Neuronal stem cell (in vitro differentiated cells): Measurements from ENCODE around the gene TRIM17.

Source experiments
- DNase-seq: peaks from one replicate; pipeline ENCODE4 v3.0.0-alpha.2; 2013; ENCODE audit warnings: low spot score
- H2AFZ ChIP-seq: one replicate; pipeline ENCODE4 v1.6.1; 2013; ENCODE audit warnings: mild to moderate bottlenecking, low read length, inconsistent platforms
- H2AK5ac ChIP-seq: 2 replicates; pipeline ENCODE4 v1.6.1; 2013; ENCODE audit warnings: low read depth, mild to moderate bottlenecking, inconsistent platforms, low read length, moderate library complexity, mixed read lengths
- H2BK120ac ChIP-seq: 2 replicates; pipeline ENCODE4 v1.6.1; 2013; ENCODE audit warnings: low read depth, mild to moderate bottlenecking, inconsistent platforms, low read length, moderate library complexity, mixed read lengths
- H2BK12ac ChIP-seq: one replicate; pipeline ENCODE4 v1.6.1; 2013; ENCODE audit warnings: low read length, inconsistent platforms
- H2BK15ac ChIP-seq: 2 replicates; pipeline ENCODE4 v1.6.1; 2013; ENCODE audit warnings: mild to moderate bottlenecking, low read length, inconsistent platforms, mixed read lengths
- H2BK5ac ChIP-seq: one replicate; pipeline ENCODE4 v1.6.1; 2013; ENCODE audit warnings: inconsistent platforms, mild to moderate bottlenecking, low read length, moderate library complexity
- H3K14ac ChIP-seq: one replicate; pipeline ENCODE4 v1.6.1; 2013; ENCODE audit warnings: low read length, inconsistent platforms
- H3K18ac ChIP-seq: 2 replicates; pipeline ENCODE4 v1.6.1; 2013; ENCODE audit warnings: low read length, inconsistent platforms
- H3K23ac ChIP-seq: 2 replicates; pipeline ENCODE4 v1.6.1; 2013; ENCODE audit warnings: low read depth, mild to moderate bottlenecking, mixed read lengths, low read length, inconsistent platforms; ENCODE audit not compliant: poor library complexity
- H3K27ac ChIP-seq: replicated peaks from 3 replicates; pipeline ENCODE4 v1.5.1; 2013; ENCODE audit warnings: low read length, inconsistent platforms
- H3K27me3 ChIP-seq, 3 experiments: 2 replicates each; pipeline ENCODE4 v1.6.1; 2013; ENCODE audit warnings: low read length in 3 of 3, mild to moderate bottlenecking in 2 of 3, inconsistent platforms in 1 of 3, low read depth in 1 of 3, mixed read lengths in 1 of 3, moderate library complexity in 1 of 3; ENCODE audit not compliant: control insufficient read depth in 3 of 3, insufficient read depth in 3 of 3
- H3K36me3 ChIP-seq, 2 donors: replicated peaks in 1 of 2; 2 replicates each; pipeline ENCODE4 v1.6.1; 2013; ENCODE audit warnings: low read length in 2 of 2; ENCODE audit not compliant: control insufficient read depth in 2 of 2, insufficient read depth in 2 of 2
- H3K4ac ChIP-seq: 2 replicates; pipeline ENCODE4 v1.6.1; 2013; ENCODE audit warnings: inconsistent platforms, mild to moderate bottlenecking, low read length, moderate library complexity
- H3K4me1 ChIP-seq, 2 donors: 1 replicate in 1 of 2; 2 replicates in 1 of 2; pipeline ENCODE4 v1.6.1; 2013; ENCODE audit warnings: low read length in 2 of 2, low read depth in 1 of 2; ENCODE audit not compliant: control insufficient read depth in 2 of 2, insufficient read depth in 1 of 2
- H3K4me2 ChIP-seq: one replicate; pipeline ENCODE4 v1.6.1; 2013; ENCODE audit warnings: mild to moderate bottlenecking, low read length, inconsistent platforms; ENCODE audit not compliant: insufficient read depth, poor library complexity, severe bottlenecking
- H3K4me3 ChIP-seq, 2 donors: 2 replicates each; pipeline ENCODE4 v1.5.1; 2013; ENCODE audit warnings: low read length in 2 of 2, mild to moderate bottlenecking in 2 of 2, inconsistent platforms in 1 of 2, moderate library complexity in 1 of 2
- H3K79me1 ChIP-seq: one replicate; pipeline ENCODE4 v1.6.1; 2013; ENCODE audit warnings: low read depth, mild to moderate bottlenecking, inconsistent platforms, low read length, moderate library complexity
- H3K9ac ChIP-seq: one replicate; pipeline ENCODE4 v1.6.1; 2013; ENCODE audit warnings: mild to moderate bottlenecking, low read depth, low read length, inconsistent platforms; ENCODE audit not compliant: poor library complexity
- H3K9me3 ChIP-seq, 2 donors: replicated peaks in 1 of 2; 2 replicates each; pipeline versions ENCODE3 to v1.6.1; 2013; ENCODE audit warnings: low read length in 2 of 2, mild to moderate bottlenecking in 2 of 2, inconsistent platforms in 1 of 2, low read depth in 1 of 2, mixed read lengths in 1 of 2, moderate library complexity in 1 of 2; ENCODE audit not compliant: control insufficient read depth in 2 of 2, insufficient read depth in 1 of 2
- H4K8ac ChIP-seq: one replicate; pipeline ENCODE4 v1.6.1; 2013; ENCODE audit warnings: low read depth, mild to moderate bottlenecking, inconsistent platforms, low read length, moderate library complexity
- H4K91ac ChIP-seq: one replicate; pipeline ENCODE4 v1.6.1; 2013; ENCODE audit warnings: low read length, low read depth, mild to moderate bottlenecking, inconsistent platforms; ENCODE audit not compliant: poor library complexity
- WGBS, 2 donors: extraction: QIAGEN DNeasy Blood & Tissue Kit; methylation state at CpG; one replicate each; pipeline ENCODE4 v1.1.7; 2013; ENCODE audit warnings: missing lambda C conversion rate in 2 of 2, mixed read lengths in 1 of 2; ENCODE audit not compliant: insufficient read length in 2 of 2, insufficient replicate concordance in 1 of 2; ENCODE audit errors: extremely low coverage in 2 of 2; 5-methylcytosine and 5-hydroxymethylcytosine counted together

TRIM17 gene

GRCh38 chr1:228407106-228408040 lies 9.3 kb downstream of the TRIM17 start:
- Histone ChIP-seq H3K27me3 (no peaks in the 10 kb centered on the region), H3K9ac (peak overlapping the region; percentile 64), H2AK5ac (peak overlapping the region; percentile 26), H3K18ac (peak overlapping the region; percentile 95), H3K4me1 (peaks cover 18 to 30% of the 10 kb centered on the region in 2 donors), H3K27ac (peak overlapping the region; percentile 79), H2BK15ac (no peak overlapping the region), H2AFZ (peak overlapping the region; percentile 90), H4K91ac (no peak overlapping the region), H3K4ac (no peak overlapping the region), H3K36me3 (peaks cover 15 to 43% of the 10 kb centered on the region in 2 donors), H2BK12ac (no peak overlapping the region), H3K14ac (no peak overlapping the region), H2BK5ac (peak overlapping the region; percentile 97), H3K79me1 (peaks cover 11% of the 10 kb centered on the region), H3K23ac (peak overlapping the region; percentile 89), H3K4me3 (peak overlapping the region; percentile 79 to 100), H4K8ac (no peak overlapping the region), H3K9me3 (no peaks in the 10 kb centered on the region), H3K4me2 (peak overlapping the region; percentile 96), H2BK120ac (no peak overlapping the region)
- no CpG with 5 or more reads among the region's 29 CpGs for WGBS, 2 donors
- DNase-seq, result peak; percentile 64

GRCh38 chr1:228405979-228406228 lies 10.8 kb downstream of the TRIM17 start:
- Histone ChIP-seq H3K4ac (no peak overlapping the region), H3K27me3 (no peaks in the 10 kb centered on the region), H2BK15ac (no peak overlapping the region), H3K18ac (peak overlapping the region; percentile 95), H2BK12ac (peak overlapping the region; percentile 52), H3K14ac (peak overlapping the region; percentile 51), H4K91ac (no peak overlapping the region), H3K23ac (peak overlapping the region; percentile 89), H3K79me1 (peaks cover 16% of the 10 kb centered on the region), H2AFZ (peak overlapping the region; percentile 93), H2BK5ac (peak overlapping the region; percentile 1), H3K4me2 (peak overlapping the region; percentile 93), H2AK5ac (no peak overlapping the region), H2BK120ac (no peak overlapping the region), H3K36me3 (peaks cover 15 to 53% of the 10 kb centered on the region in 2 donors), H3K4me3 (peak overlapping the region; percentile 94 to 100), H3K9ac (peak overlapping the region; percentile 99), H3K4me1 (peaks cover 18 to 30% of the 10 kb centered on the region in 2 donors), H4K8ac (no peak overlapping the region), H3K9me3 (no peaks in the 10 kb centered on the region), H3K27ac (no peak overlapping the region)
- WGBS, 2 donors, result no CpG with 5 or more reads among the region's 21 CpGs
- no peak for DNase-seq

- peak overlapping the region; percentile 93 for H3K4me2 ChIP-seq
- peaks cover 19% of the 10 kb centered on the region for H3K79me1 ChIP-seq
- DNase-seq, result no peak
- no peak overlapping the region for H2BK12ac ChIP-seq
- no peak overlapping the region for H2BK120ac ChIP-seq
- H2BK15ac ChIP-seq, result no peak overlapping the region
- WGBS, 2 donors, result no CpG with 5 or more reads among the region's 11 CpGs
- H3K27me3 ChIP-seq, result no peaks in the 10 kb centered on the region
- no peak overlapping the region for H2AFZ ChIP-seq
- H3K4ac ChIP-seq, result no peak overlapping the region
- H3K23ac ChIP-seq, result peak overlapping the region; percentile 0
- H3K14ac ChIP-seq, result peak overlapping the region; percentile 51
- peak overlapping the region; percentile 99 for H3K9ac ChIP-seq
- no peak overlapping the region for H2AK5ac ChIP-seq
- H3K4me3 ChIP-seq, result peak overlapping the region; percentile 94 to 100
- no peak overlapping the region for H3K27ac ChIP-seq
- H3K9me3 ChIP-seq, result no peaks in the 10 kb centered on the region
- peak overlapping the region; percentile 1 for H2BK5ac ChIP-seq
- H4K91ac ChIP-seq, result no peak overlapping the region
- H4K8ac ChIP-seq, result no peak overlapping the region
- H3K4me1 ChIP-seq, result peaks cover 18 to 30% of the 10 kb centered on the region in 2 donors
- peak overlapping the region; percentile 40 for H3K18ac ChIP-seq
- peaks cover 15 to 53% of the 10 kb centered on the region in 2 donors for H3K36me3 ChIP-seq
Measured at GRCh38 chr1:228405200-228405978, 11.3 kb downstream of the TRIM17 start.
